Left lung (tissue), 10 donors: Measurements from ENCODE around the gene EXOSC7. TPM values are rescaled to one million over a fixed set of nuclear protein-coding genes. Genes with fewer than 3 reads are reported as not detected.
A peak's percentile ranks its signal among the peaks of the same experiment; 100 is the strongest.

Experiments used
- ATAC-seq: fragments of 200-7000 bp; cut with Tn5 transposase; one replicate; pipeline ENCODE4 v1.9.1; 2020; ENCODE audit warnings: moderate library complexity
- DNase-seq, 4 donors: peaks; one replicate each; pipeline ENCODE4 v3.0.0-alpha.2; 2013 to 2020
- H3K27ac ChIP-seq, 2 donors: fragments of 200-600 bp; sonication (generic) in 1 of 2; one replicate each; pipeline versions ENCODE4 v1.5.0 to v1.8.0; 2020 to 2021
- H3K27me3 ChIP-seq, 2 donors: fragments of 200-600 bp; sonication (generic) in 1 of 2; one replicate each; pipeline versions ENCODE4 v1.5.0 to v1.8.0; 2020 to 2021
- H3K36me3 ChIP-seq, 2 donors: fragments of 200-600 bp; sonication (generic) in 1 of 2; one replicate each; pipeline versions ENCODE4 v1.5.0 to v1.8.0; 2020 to 2021
- H3K4me1 ChIP-seq, 2 donors: fragments of 200-600 bp; one replicate each; pipeline ENCODE4 v1.8.0; 2021
- H3K4me3 ChIP-seq, 2 donors: fragments of 200-600 bp; sonication (generic) in 1 of 2; one replicate each; pipeline versions ENCODE4 v1.5.0 to v1.8.0; 2020 to 2021; ENCODE audit warnings: mild to moderate bottlenecking in 1 of 2
- H3K9me3 ChIP-seq, 2 donors: fragments of 200-600 bp; sonication (generic) in 1 of 2; one replicate each; pipeline versions ENCODE4 v1.5.0 to v1.8.0; 2020 to 2021
- intact Hi-C, 2 donors: fragments of 100-400 bp; cut with DNase I; formaldehyde crosslinking; loops; one replicate each; pipeline versions ENCODE4 v1.11.2 to v1.14.2; 2022
- polyA plus RNA-seq, 6 donors: library from polyadenylated mRNA; unstranded; fragments of 120-200 nt; gene quantifications; one replicate each; pipeline ENCODE4 v1.2.1, GENCODE V29; 2013; ENCODE audit not compliant: insufficient read length in 6 of 6
- total RNA-seq, 2 donors: library from RNA; stranded (reverse); fragmentation: NEBNext Ultra II Directional; extraction: Animal tissue kit (Norgen Biotek cat#: 25700); gene quantifications; one replicate each; pipeline ENCODE4 v1.2.1, GENCODE V29; 2021
- TF ChIP-seq, protein P1 (sequence below), 2 donors: fragments of 200-600 bp; sonication (generic) in 1 of 2; IDR thresholded peaks; one replicate each; pipeline versions ENCODE4 v1.5.0 to v1.8.0; 2021; ENCODE audit warnings: antibody characterized with exemption in 2 of 2
- donor health status: DM: no; HTN: yes; CAD: no.
- donor health status: DM: no; HTN: no; CAD: no.

Gene EXOSC7
- total and polyA plus RNA-seq, 8 donors, result 33.2 to 76.2 (median 61.3) TPM

DNA sequence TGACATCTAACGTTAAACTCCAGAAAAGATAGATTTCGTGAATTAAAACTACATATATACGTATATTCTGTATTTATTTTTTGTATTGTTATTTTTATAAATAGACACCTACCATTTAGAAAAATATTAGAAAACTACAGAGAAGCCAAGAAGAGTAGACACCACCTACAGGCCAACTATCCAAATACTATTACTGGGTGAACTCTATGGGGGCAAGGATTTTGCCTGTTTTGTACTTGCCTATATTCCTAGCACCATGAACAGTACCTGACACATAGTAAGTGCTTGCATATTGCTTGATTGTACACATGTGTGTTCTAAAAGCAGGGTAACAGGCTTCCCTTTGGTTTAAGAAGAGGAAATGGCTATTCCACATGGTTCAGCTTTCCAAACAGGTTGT is 25.7 kb downstream of the EXOSC7 start:
- H3K4me3 ChIP-seq, result no peak overlapping the region
- intact Hi-C loops, result no loop called here
- ATAC-seq (no peak), DNase-seq (no peak)
- no peaks in the 10 kb centered on the region for H3K9me3 ChIP-seq
- TF ChIP-seq, protein P1, sequence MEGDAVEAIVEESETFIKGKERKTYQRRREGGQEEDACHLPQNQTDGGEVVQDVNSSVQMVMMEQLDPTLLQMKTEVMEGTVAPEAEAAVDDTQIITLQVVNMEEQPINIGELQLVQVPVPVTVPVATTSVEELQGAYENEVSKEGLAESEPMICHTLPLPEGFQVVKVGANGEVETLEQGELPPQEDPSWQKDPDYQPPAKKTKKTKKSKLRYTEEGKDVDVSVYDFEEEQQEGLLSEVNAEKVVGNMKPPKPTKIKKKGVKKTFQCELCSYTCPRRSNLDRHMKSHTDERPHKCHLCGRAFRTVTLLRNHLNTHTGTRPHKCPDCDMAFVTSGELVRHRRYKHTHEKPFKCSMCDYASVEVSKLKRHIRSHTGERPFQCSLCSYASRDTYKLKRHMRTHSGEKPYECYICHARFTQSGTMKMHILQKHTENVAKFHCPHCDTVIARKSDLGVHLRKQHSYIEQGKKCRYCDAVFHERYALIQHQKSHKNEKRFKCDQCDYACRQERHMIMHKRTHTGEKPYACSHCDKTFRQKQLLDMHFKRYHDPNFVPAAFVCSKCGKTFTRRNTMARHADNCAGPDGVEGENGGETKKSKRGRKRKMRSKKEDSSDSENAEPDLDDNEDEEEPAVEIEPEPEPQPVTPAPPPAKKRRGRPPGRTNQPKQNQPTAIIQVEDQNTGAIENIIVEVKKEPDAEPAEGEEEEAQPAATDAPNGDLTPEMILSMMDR (IDR thresholded peaks at IDR 0.05), result no peak
- no peaks in the 10 kb centered on the region for H3K4me1 ChIP-seq
- no peak overlapping the region for H3K27ac ChIP-seq
- peaks cover 0 to 84% of the 10 kb centered on the region in 2 donors for H3K36me3 ChIP-seq
- no peaks in the 10 kb centered on the region for H3K27me3 ChIP-seq

DNA sequence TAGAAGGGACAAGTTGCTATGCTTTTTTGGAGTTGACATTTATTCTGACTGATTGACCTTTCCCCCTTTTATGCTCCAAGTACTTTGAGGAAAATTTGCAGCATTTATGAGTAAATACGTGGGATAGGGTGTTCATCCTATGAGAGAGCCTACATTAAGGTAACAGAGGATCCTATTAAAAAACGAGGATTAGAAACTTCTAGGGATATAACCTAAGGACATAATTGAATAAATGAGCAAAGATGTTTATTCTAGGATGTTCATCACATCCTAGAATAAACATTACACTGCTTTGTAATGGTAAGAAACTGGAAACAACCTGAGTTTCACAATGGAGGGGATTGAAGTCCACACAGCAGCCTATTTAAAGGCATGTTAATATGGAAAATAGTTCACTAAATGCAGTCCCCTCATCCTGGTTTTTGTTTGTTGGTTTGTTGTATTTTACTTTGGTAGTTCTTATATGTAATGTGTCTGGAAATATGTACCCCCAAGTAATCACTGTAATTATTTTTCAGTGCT is 26.2 kb downstream of the EXOSC7 start:
- Histone ChIP-seq H3K4me1 (no peaks in the 10 kb centered on the region), H3K4me3 (no peak overlapping the region), H3K27ac (no peak overlapping the region), H3K36me3 (peaks cover 0 to 84% of the 10 kb centered on the region in 2 donors), H3K9me3 (no peaks in the 10 kb centered on the region), H3K27me3 (no peaks in the 10 kb centered on the region)
- ATAC-seq (no peak), DNase-seq (no peak)
- intact Hi-C loops, result no loop called here
- TF ChIP-seq, protein P1 (IDR thresholded peaks at IDR 0.05), result no peak

DNA sequence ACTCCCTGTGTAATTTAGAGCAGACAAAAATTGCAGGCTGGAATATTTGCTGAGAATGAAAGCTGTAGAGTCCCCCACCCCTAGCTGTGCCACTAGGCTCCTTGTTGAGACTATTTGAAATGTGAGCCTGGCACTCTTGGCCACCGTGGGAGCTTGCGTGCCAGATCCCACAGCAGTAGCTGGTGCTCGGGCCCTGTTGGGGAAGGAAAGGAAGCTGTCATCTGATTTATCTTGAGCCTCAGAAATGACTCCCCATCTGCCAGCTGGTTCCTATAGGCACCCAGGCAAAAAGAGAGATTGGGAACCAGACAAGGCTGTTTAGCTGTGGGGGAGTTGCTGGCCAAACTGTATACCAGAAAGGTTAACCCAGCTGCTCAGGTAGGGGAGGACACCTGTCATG is 26.7 kb downstream of the EXOSC7 start:
- TF ChIP-seq, protein P1 (IDR thresholded peaks at IDR 0.05), result no peak
- H3K4me3 ChIP-seq, result no peak overlapping the region
- no peak for DNase-seq
- peak overlapping the region in 1 of 2 donors; percentile 16 for H3K27ac ChIP-seq
- peaks cover 0 to 84% of the 10 kb centered on the region in 2 donors for H3K36me3 ChIP-seq
- intact Hi-C loops, result no loop called here
- H3K27me3 ChIP-seq, result no peaks in the 10 kb centered on the region
- no peak for ATAC-seq
- no peaks in the 10 kb centered on the region for H3K9me3 ChIP-seq
- H3K4me1 ChIP-seq, result no peaks in the 10 kb centered on the region

DNA sequence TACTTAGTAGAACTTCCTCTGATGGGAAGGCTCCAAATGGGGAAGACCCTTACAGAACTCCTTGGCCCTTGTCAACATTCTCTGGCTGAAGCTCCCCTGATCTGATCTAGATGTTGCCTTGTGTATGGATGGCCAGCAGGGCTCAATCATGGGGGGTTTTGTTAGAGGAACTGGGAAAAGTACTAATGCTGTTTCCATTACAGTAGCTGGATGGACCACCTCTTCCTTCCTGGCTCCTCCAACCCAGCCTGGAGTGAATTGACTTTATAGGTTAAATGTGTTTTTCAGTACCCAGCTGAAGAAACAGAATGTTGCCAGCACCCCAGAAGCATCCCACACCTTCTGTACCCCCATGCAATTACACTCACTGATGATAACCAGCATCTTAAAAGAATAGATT is 27.4 kb downstream of the EXOSC7 start:
- intact Hi-C loops, result no loop called here

DNA sequence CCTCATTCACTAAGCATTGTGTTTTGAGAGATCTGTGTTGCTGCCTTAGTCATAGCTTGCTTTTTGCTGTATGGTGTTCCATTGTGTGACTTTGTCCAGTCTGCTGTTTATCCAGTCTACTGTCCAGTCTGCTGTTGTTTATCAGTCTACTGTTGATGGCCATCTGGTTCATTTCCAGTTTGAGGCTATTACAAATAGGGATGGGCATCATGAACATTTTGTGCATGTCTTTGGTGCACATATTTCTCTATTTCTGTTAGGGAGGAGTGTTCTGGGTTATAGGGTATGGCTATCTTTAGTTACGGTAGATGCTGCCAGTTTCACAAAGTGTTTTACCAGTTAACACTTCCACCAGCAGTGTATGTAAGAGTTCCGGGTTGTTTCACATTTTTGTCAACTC is 27.8 kb downstream of the EXOSC7 start:
- Histone ChIP-seq H3K27ac (peak overlapping the region in 1 of 2 donors; percentile 1), H3K4me1 (no peaks in the 10 kb centered on the region), H3K36me3 (peaks cover 0 to 83% of the 10 kb centered on the region in 2 donors), H3K27me3 (no peaks in the 10 kb centered on the region), H3K9me3 (no peaks in the 10 kb centered on the region), H3K4me3 (no peak overlapping the region)
- ATAC-seq (no peak), DNase-seq (no peak)
- intact Hi-C loops, result no loop called here
- TF ChIP-seq, protein P1 (IDR thresholded peaks at IDR 0.05), result no peak

More for the DNA sequence above, 27.4 kb downstream of the EXOSC7 start:
- H3K27ac ChIP-seq, result peak overlapping the region in 1 of 2 donors; percentile 1
- H3K36me3 ChIP-seq, result peaks cover 0 to 84% of the 10 kb centered on the region in 2 donors
- no peaks in the 10 kb centered on the region for H3K4me1 ChIP-seq
- no peak overlapping the region for H3K4me3 ChIP-seq
- TF ChIP-seq, protein P1 (IDR thresholded peaks at IDR 0.05), result no peak
- DNase-seq (no peak), ATAC-seq (no peak)
- no peaks in the 10 kb centered on the region for H3K27me3 ChIP-seq
- H3K9me3 ChIP-seq, result no peaks in the 10 kb centered on the region
